GM10248 (cell line): ENCODE data around the gene TNFRSF13B.

Experiments used
- CTCF ChIA-PET: fragments of 300-600 bp; sonication (Branson Sonifier 250); formaldehyde crosslinking; extraction: SDS; loops from one replicate; lab custom pipeline; 2021; ENCODE audit warnings: antibody characterized with exemption; lab: Yijun Ruan, JAX
- POLR2A ChIA-PET: fragments of 350-650 bp; sonication (Branson Sonifier 250); formaldehyde crosslinking; extraction: SDS; loops from one replicate; lab custom pipeline; 2020; ENCODE audit warnings: antibody characterized with exemption; lab: Yijun Ruan, JAX
- DNase-seq: peaks from one replicate; pipeline ENCODE4 v3.0.0; 2012; ENCODE audit errors: extremely low spot score
- CTCF ChIP-seq: IDR thresholded peaks from 2 replicates; pipeline ENCODE4 v1.5.1; 2012; ENCODE audit warnings: mild to moderate bottlenecking, low read depth; ENCODE audit errors: extremely low read depth, missing control alignments, control extremely low read depth

Gene TNFRSF13B

GRCh38 chr17:16971458-16972338 is at the start of gene TNFRSF13B:
Gene TNFRSF13B (minus strand): TSS chr17:16972118. CDS start chr17:16972075, 43 bp downstream.
- peak; percentile 50 for DNase-seq
- ChIA-PET CTCF (interaction anchor here (2.5 to 3.6 kb wide), 2 partner anchors 17 to 20 kb away, joined by 8 to 25 read pairs; no protein-coding TSS in a partner anchor), POLR2A (no interaction called here)
- TF ChIP-seq CTCF: no peak

- DNase-seq: no peak
- CTCF ChIA-PET: interaction anchor here (1.8 kb wide), 1 partner anchor 30 kb away, joined by 5 read pairs; no protein-coding TSS in a partner anchor
- TF ChIP-seq CTCF: no peak
- POLR2A ChIA-PET: interaction anchor here (0.6 kb wide), 1 partner anchor 104 kb away, joined by 4 read pairs; no protein-coding TSS in a partner anchor
These were observed 49.4 kb upstream of the TNFRSF13B start for GRCh38 chr17:17021194-17021863.

GRCh38 chr17:17020821-17021193 is 48.9 kb upstream of the TNFRSF13B start:
- POLR2A ChIA-PET: no interaction called here
- no peak for TF ChIP-seq CTCF
- CTCF ChIA-PET: interaction anchor here (1.8 kb wide), 1 partner anchor 29 kb away, joined by 5 read pairs; no protein-coding TSS in a partner anchor
- DNase-seq: no peak

- CTCF ChIA-PET: interaction anchor here (1.8 kb wide), 1 partner anchor 28 kb away, joined by 5 read pairs; no protein-coding TSS in a partner anchor
- no peak for DNase-seq
- POLR2A ChIA-PET: no interaction called here
- no peak for TF ChIP-seq CTCF
These were observed 48.1 kb upstream of the TNFRSF13B start for GRCh38 chr17:17019891-17020456.

- no peak for DNase-seq
- TF ChIP-seq CTCF: no peak
- CTCF ChIA-PET: interaction anchor here (0.8 to 1.8 kb wide), 2 partner anchors 28 to 293 kb away, joined by 4 to 5 read pairs; no protein-coding TSS in a partner anchor
- POLR2A ChIA-PET: no interaction called here
These were observed 47.5 kb upstream of the TNFRSF13B start for GRCh38 chr17:17019430-17019762.
